DOHH2 (cell line): ENCODE data around the gene RBM20.

Experiments
- EZH2phosphoT487 ChIP-seq: fragments of 200-600 bp; sonication (generic); IDR thresholded peaks from 2 replicates; pipeline ENCODE4 v1.6.1; 2017; ENCODE audit warnings: borderline replicate concordance, mild to moderate bottlenecking, antibody characterized with exemption, low read length, moderate library complexity, mixed read lengths
- TF ChIP-seq, protein P1 (sequence below): fragments of 200-600 bp; sonication (generic); IDR thresholded peaks from one replicate; pipeline ENCODE4 v1.5.1; 2014; ENCODE audit warnings: antibody characterized with exemption, mild to moderate bottlenecking, low read depth, low read length; ENCODE audit not compliant: poor library complexity, severe bottlenecking

DNA sequence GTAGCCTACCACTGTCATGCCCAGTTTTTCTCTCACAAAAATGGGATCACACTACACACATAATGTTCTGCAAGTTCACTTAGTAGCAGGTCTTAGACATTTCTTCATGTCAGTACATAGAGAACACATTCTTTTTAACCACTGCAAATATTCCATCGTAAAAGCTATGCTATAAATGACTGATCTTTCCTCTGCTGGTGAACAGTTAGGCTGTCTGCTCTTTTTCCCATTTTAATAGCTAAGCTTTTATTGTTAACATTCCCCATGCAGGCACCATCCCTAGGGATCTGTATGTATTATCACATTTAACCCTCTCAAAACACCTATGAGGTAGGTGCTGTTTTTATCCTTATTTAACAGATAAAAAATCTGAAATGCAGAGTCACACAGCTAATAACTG is 181.4 kb downstream of the RBM20 start:
- TF ChIP-seq, protein P1, sequence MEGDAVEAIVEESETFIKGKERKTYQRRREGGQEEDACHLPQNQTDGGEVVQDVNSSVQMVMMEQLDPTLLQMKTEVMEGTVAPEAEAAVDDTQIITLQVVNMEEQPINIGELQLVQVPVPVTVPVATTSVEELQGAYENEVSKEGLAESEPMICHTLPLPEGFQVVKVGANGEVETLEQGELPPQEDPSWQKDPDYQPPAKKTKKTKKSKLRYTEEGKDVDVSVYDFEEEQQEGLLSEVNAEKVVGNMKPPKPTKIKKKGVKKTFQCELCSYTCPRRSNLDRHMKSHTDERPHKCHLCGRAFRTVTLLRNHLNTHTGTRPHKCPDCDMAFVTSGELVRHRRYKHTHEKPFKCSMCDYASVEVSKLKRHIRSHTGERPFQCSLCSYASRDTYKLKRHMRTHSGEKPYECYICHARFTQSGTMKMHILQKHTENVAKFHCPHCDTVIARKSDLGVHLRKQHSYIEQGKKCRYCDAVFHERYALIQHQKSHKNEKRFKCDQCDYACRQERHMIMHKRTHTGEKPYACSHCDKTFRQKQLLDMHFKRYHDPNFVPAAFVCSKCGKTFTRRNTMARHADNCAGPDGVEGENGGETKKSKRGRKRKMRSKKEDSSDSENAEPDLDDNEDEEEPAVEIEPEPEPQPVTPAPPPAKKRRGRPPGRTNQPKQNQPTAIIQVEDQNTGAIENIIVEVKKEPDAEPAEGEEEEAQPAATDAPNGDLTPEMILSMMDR: no peak
- no peak for TF ChIP-seq EZH2phosphoT487
